ENCODE measurements around the gene CD109. TPM values are rescaled to one million over a fixed set of nuclear protein-coding genes. Genes with fewer than 3 reads are reported as not detected.
"Not testable (repeated sequence)": the region's sequence is repeated elsewhere in the genome, so short reads cannot be mapped to it uniquely, and the experiment has no call there.

The CD109 gene
- 49.5 TPM for polyA plus RNA-seq (2013, experiment 1 of 2; ENCODE audit: insufficient read length)
- 45.9 TPM for polyA plus RNA-seq (2013, experiment 2 of 2; ENCODE audit: insufficient read length)

- DNase-seq: peak; percentile 82
Observed at GRCh38 chr6:73695619-73696421, at the start of gene CD109. Gene CD109 (plus strand): TSS chr6:73696203. CDS start chr6:73696216, 13 bp downstream.

DNA sequence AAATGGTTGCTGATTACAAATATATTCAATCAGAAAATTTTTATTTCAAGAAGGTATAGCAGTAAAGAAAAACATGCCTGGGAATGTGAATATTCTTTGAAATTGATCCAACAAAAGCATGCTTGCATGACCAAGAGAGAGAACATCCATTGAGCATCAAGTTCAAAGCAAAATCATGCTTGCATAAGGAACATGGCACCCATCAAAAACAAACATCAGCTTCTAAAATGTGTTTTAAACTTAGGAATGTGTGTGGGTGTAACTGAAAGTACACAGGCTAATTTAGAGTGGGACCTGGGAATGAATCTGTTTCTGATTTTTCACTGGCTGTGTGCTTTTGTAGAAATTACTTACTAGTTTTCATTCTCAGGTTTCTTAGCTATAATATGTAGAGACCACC, 47.8 kb upstream of the CD109 start:
- no peak for DNase-seq

GRCh38 chr6:73649783-73650182, 46.2 kb upstream of the CD109 start:
- no peak for DNase-seq

GRCh38 chr6:73652637-73653570, 43.1 kb upstream of the CD109 start:
- peak; percentile 22 for DNase-seq

- peak; percentile 92 for DNase-seq
Observed at GRCh38 chr6:73653571-73654424, 42.2 kb upstream of the CD109 start, which contains the start of gene SLC17A5. Gene SLC17A5 (minus strand): TSS chr6:73653992. CDS start chr6:73653886, 106 bp downstream.

- DNase-seq: no peak
Observed at GRCh38 chr6:73655341-73655917, 40.6 kb upstream of the CD109 start.

DNA sequence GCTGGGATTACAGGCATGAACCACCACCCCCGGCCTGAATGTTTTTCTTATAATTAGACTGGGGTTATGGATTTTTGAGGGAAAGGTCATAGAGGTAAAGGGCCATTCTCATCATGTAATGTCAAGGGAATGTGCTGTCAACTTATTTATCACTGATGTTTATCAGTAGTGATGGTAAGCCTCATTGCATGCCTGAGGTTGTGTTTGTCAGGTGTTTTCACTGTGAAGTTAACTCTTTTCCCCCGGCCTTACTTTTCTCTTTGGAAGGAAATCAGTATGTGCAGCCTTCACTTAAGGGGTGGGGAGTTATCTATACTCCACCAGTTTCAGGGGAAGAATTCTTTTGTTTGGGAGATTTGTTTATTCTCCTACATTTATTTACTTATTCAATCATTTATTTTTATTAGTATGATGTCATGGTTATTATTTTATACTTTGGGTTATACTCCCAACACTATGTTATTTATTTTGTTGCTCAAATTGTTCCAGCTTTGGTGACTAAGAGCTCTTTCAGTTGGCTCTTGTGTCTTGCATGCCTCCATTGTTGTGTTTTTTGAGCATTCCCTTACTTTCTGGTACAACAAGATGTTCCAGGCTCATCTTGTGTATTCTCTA, 39.4 kb upstream of the CD109 start:
- no peak for DNase-seq

GRCh38 chr6:73657201-73657600, 38.8 kb upstream of the CD109 start:
- DNase-seq: no peak

DNA sequence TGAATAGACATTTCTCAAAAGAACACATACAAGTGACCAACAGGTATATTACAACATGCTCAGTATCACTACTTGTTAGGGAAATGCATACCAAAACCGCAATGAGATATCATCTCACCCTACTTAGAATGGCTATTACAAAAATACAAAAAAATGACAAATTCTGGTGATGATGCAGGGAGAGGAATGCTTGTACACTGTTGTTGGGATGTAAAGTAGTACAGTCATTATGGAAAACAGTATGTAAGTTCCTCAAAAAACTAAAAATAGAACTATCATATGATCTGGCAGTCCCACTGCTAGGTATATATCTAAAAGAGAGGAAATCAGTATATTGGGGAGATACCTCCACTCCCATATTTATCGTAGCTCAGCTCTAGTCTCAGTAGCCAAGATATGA, 31.3 kb upstream of the CD109 start:
- no peak for DNase-seq

DNA sequence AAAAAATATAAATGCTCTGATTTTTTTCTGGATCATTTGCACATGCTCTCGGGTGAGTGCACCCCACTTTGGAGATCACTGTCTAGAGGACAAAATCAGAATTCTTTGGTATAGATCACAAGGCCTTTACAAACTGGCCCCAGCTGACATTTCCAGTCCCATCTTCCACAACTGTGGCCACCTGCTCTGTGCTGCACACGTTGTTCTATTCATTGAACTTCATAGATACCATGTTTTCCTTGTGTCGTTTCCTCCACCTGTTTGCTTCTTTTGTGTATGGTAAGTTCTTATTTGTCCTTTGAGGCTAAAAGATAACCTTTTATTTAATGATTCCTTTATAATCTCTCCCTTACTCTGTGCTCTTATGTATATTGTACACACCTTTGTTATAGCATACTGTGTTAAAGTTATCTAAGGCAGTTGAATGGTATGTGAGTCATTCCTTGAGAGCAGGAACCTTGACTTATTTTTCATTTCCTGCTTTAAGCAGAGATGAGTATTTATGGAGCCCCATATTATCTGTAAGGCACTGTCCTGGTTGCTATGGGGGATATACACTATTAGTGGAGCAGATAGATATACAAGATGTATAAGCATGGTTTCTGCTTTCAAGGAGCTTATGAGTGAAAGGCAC, 30.2 kb upstream of the CD109 start:
- no peak for DNase-seq

DNA sequence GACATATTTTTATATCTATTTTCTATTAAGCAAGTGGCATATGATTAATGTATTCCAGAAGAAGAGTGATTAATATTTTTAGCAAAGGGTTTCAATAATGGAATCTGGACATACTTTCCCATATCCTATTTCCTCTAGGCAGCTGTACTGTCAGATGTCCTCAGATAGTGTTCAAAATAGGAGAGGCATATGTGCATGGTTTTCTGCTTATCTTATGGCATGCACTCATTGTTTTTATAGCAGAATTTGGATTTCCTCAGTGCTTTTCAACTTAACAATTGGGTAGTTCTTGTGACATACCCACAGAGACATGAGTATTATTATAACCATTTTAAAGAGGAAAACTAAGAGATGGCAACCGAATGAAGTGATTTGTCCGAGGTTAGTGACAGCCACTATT, 29.6 kb upstream of the CD109 start:
- DNase-seq: no peak

GRCh38 chr6:73667798-73668197, 28.2 kb upstream of the CD109 start:
- DNase-seq: no peak

- DNase-seq: no peak
Observed at GRCh38 chr6:73669005-73669404, 27.0 kb upstream of the CD109 start.

DNA sequence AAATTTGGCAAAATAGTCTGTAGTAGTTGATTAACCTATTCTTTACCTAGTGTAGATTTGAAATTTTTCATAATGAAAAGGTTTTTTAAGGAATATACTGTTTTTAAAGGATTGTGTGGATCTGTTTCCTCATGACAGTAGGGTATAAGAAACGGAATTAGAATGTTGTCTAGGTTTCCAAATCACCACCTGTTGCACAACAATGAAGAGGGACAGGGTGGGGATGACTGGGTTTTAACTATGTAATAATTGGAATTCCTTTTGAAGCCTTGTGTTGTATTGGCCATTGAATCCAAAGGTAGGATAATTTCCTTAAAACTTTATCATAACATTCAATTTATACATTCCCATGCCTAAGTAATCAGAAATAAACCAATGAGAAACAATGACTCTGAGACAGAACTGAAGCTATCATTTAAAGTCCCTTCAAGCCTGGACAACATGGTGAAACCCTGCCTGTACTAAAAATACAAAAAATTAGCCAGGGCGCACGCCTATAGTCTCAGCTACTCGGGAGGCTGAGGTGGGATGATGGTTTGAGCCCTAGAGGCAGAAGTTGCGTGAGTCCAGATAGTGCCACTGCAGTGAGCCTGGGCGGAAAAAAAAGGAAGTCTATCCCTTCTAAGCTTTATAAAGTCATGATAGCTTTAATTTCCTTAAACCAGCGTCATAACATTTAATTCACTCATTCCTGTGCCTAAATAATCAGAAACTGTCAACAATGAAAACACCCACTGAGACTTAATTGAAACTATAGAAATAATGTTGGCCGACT, 23.9 kb upstream of the CD109 start:
- no peak for DNase-seq

DNA sequence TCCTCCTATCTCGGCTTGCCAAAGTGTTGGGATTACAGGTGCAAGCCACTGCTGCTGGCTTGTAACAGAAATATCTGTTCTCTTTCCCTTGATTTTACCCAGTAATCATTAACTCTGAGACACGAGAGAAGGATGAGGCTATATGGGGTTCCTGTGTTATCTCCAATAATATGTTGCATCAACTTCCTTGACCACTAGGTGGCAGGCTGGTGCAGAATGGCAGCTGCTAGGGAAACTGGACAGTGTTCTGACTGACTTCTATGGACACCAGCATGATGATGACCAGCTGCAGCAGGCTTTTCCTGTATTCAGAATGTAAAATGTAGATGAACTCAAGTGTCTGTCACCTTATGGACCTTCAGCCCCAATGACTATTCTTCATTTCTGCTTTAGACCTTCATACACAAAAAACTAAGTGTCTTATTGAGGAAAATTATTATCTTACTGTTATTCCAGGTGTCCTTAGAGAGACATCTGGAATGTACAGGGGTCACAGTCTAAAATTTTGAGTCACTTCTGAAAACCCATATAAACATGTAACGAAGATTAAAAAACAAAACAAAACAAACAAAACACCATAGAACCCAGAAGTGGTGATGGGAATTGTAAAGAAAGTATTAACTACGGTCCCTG, 20.4 kb upstream of the CD109 start:
- peak; percentile 66 for DNase-seq

- DNase-seq: no peak
Observed at GRCh38 chr6:73679009-73679408, 17.0 kb upstream of the CD109 start.

- DNase-seq: not testable (repeated sequence)
Observed at GRCh38 chr6:73679846-73680245, 16.2 kb upstream of the CD109 start.

DNA sequence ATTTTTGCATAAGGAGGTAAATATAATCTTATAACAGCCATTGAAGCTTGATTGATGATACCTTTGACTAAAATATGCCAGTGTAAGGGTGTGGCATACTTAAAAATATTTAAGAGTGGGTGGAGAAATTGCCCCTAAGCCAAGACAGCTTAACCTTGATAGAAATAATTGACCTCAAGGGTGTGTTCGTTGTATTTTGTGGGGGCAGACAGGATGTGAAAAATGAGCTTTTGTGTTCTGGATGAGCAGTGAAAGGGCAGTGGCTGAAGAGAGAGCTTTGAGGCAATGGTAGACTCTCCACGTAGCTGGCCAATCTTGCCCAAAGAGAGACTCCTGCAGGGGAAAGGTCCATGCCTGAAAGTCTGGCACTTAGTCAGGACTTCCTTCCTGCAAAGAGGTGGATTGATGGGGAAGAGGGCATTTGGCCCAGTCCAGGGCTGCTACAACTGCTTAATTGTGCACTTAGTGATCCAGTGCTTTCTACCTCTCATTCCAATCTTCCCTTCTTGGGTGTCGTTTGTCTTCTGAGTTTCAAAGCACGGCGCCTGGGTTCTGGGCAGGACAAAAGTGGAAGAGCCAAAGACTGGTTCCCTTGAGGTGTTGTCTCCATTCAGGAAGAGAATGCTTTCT, 15.6 kb upstream of the CD109 start:
- DNase-seq: no peak

DNA sequence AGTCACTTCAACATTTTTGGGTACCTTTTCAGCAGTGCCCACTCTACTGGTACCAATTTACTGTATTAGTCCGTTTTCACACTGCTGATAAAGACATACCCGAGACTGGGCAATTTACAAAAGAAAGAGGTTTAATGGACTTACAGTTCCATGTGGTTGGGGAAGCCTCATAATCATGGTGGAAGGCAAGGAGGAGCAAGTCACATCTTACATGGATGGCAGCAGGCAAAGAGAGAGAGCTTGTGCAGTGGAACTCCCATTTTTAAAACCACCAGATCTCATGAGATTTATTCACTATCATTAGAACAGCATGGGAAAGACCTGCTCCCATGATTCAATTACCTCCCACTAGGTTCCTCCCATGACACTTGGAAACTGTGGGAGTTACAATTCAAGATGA, 12.4 kb upstream of the CD109 start:
- DNase-seq: not testable (repeated sequence)

Measured in fibroblast of skin of abdomen (primary cell).